Measurements from ENCODE around the gene PIGT. TPM values are rescaled to one million over a fixed set of nuclear protein-coding genes. Genes with fewer than 3 reads are reported as not detected.

The PIGT gene
- total and polyA plus RNA-seq, 2 of the 13 experiments (the other 11 are each of a cell fraction or from before 2014, with no cell fraction given): 65.9 to 74.1 TPM

DNA sequence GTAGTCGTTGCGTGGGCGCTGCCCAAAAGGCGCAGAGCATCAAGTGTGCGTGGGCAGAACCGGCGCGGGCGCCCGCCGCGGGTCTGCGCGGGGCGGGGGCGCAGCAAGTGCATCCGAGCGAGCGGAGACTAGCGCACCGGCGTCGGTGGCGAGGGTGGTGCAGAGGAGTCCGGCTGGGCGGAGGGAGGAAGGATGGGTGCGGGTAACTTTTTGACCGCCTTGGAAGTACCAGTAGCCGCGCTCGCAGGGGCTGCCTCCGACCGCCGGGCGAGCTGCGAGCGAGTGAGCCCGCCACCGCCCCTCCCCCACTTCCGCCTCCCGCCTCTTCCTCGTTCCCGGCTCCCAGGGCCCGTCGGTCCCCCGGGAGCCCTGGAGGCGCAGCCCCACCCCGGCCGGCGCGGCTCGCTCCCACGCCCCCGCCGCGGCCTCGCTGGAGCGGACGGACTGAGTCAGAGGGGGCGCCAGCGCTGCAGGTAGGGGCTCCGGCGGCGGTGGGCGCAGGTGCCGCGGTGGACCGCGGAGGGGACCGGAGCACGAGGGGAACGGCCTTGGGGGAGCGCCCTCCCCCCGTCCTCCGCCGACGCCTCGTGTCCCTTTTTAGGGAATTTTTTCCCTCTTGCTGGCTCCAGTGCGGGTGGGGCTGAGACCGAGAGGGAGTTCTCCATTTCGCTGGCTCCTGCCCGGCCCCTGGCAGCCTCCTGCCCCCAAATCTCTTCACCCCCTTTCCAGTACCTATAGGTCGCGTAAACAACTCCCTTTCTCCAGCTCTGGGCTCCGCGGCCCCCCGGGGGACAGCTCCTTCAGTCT is 9.5 kb upstream of the PIGT start (continued):
- TF ChIP-seq, protein P1, sequence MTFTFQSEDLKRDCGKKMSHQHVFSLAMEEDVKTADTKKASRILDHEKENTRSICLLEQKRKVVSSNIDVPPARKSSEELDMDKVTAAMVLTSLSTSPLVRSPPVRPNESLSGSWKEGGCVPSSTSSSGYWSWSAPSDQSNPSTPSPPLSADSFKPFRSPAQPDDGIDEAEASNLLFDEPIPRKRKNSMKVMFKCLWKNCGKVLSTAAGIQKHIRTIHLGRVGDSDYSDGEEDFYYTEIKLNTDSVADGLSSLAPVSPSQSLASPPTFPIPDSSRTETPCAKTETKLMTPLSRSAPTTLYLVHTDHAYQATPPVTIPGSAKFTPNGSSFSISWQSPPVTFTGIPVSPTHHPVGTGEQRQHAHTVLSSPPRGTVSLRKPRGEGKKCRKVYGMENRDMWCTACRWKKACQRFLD (CRISPR knock-in tag; IDR thresholded peaks at IDR 0.05; ENCODE audit: borderline replicate concordance): 0 out of 2 replicates have a peak, but pooled peaks have one; percentile 13
- peak; percentile 33; the same call in 1 of the 2 replicates for TF ChIP-seq CBX5 (CRISPR knock-in tag; IDR thresholded peaks at IDR 0.05; ENCODE audit: borderline replicate concordance)
- TF ChIP-seq ZNF136 (CRISPR knock-in tag; IDR thresholded peaks at IDR 0.05; ENCODE audit: low read depth): 0 out of 2 replicates have a peak, but pooled peaks have one; percentile 71
- 0 out of 2 replicates have a peak, but pooled peaks have one; percentile 51 for TF ChIP-seq E2F2 (CRISPR knock-in tag; IDR thresholded peaks at IDR 0.05; ENCODE audit: borderline replicate concordance)
- TF ChIP-seq, protein P2, sequence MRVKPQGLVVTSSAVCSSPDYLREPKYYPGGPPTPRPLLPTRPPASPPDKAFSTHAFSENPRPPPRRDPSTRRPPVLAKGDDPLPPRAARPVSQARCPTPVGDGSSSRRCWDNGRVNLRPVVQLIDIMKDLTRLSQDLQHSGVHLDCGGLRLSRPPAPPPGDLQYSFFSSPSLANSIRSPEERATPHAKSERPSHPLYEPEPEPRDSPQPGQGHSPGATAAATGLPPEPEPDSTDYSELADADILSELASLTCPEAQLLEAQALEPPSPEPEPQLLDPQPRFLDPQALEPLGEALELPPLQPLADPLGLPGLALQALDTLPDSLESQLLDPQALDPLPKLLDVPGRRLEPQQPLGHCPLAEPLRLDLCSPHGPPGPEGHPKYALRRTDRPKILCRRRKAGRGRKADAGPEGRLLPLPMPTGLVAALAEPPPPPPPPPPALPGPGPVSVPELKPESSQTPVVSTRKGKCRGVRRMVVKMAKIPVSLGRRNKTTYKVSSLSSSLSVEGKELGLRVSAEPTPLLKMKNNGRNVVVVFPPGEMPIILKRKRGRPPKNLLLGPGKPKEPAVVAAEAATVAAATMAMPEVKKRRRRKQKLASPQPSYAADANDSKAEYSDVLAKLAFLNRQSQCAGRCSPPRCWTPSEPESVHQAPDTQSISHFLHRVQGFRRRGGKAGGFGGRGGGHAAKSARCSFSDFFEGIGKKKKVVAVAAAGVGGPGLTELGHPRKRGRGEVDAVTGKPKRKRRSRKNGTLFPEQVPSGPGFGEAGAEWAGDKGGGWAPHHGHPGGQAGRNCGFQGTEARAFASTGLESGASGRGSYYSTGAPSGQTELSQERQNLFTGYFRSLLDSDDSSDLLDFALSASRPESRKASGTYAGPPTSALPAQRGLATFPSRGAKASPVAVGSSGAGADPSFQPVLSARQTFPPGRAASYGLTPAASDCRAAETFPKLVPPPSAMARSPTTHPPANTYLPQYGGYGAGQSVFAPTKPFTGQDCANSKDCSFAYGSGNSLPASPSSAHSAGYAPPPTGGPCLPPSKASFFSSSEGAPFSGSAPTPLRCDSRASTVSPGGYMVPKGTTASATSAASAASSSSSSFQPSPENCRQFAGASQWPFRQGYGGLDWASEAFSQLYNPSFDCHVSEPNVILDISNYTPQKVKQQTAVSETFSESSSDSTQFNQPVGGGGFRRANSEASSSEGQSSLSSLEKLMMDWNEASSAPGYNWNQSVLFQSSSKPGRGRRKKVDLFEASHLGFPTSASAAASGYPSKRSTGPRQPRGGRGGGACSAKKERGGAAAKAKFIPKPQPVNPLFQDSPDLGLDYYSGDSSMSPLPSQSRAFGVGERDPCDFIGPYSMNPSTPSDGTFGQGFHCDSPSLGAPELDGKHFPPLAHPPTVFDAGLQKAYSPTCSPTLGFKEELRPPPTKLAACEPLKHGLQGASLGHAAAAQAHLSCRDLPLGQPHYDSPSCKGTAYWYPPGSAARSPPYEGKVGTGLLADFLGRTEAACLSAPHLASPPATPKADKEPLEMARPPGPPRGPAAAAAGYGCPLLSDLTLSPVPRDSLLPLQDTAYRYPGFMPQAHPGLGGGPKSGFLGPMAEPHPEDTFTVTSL (CRISPR knock-in tag; IDR thresholded peaks at IDR 0.05; ENCODE audit: borderline replicate concordance): no peak
- peak; percentile 73; the same call in 1 of the 2 replicates for TF ChIP-seq ZNF329 (CRISPR knock-in tag; IDR thresholded peaks at IDR 0.05; ENCODE audit: low read depth)
- peak in 1 of 2 experiments; percentile 72; a peak in 1 of 4 replicates for TF ChIP-seq ATF4 (CRISPR knock-in tag; IDR thresholded peaks at IDR 0.05)
- TF ChIP-seq, protein P3, sequence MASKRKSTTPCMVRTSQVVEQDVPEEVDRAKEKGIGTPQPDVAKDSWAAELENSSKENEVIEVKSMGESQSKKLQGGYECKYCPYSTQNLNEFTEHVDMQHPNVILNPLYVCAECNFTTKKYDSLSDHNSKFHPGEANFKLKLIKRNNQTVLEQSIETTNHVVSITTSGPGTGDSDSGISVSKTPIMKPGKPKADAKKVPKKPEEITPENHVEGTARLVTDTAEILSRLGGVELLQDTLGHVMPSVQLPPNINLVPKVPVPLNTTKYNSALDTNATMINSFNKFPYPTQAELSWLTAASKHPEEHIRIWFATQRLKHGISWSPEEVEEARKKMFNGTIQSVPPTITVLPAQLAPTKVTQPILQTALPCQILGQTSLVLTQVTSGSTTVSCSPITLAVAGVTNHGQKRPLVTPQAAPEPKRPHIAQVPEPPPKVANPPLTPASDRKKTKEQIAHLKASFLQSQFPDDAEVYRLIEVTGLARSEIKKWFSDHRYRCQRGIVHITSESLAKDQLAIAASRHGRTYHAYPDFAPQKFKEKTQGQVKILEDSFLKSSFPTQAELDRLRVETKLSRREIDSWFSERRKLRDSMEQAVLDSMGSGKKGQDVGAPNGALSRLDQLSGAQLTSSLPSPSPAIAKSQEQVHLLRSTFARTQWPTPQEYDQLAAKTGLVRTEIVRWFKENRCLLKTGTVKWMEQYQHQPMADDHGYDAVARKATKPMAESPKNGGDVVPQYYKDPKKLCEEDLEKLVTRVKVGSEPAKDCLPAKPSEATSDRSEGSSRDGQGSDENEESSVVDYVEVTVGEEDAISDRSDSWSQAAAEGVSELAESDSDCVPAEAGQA (IDR thresholded peaks at IDR 0.05; ENCODE audit: low read depth): peak; percentile 16; the same call in 1 of the 2 replicates
- TF ChIP-seq, protein P3 (CRISPR knock-in tag; IDR thresholded peaks at IDR 0.05; ENCODE audit: borderline replicate concordance): peak; percentile 55; the same call in 1 of the 2 replicates
- TF ChIP-seq NONO (IDR thresholded peaks at IDR 0.05): no peak
- TF ChIP-seq NONO (CRISPR knock-in tag; conservative IDR thresholded peaks at IDR 0.05): peak; percentile 78; the same call in 1 of the 2 replicates

Data from HepG2 (cell line).